Endothelial cell of umbilical vein (primary cell): Measurements from ENCODE around the gene STXBP2. TPM values are rescaled to one million over a fixed set of nuclear protein-coding genes. Genes with fewer than 3 reads are reported as not detected.

Source experiments
- BruUV-seq: library from RNA; stranded (reverse); fragments of 400-500 nt; replicated peaks from 2 replicates; lab custom pipeline; 2021; lab: Mats Ljungman, UMichigan
- CTCF ChIA-PET: fragments of 300-600, 350-600 bp; sonication (Branson Sonifier 250); formaldehyde crosslinking; loops from one replicate; lab custom pipeline; 2021; ENCODE audit warnings: antibody characterized with exemption, inconsistent platforms; lab: Charles Lee
- POLR2A ChIA-PET: fragments of 300-600, 350-600 bp; sonication (Branson Sonifier 250); formaldehyde crosslinking; loops from one replicate; lab custom pipeline; 2021; ENCODE audit warnings: antibody characterized with exemption, inconsistent platforms; lab: Charles Lee
- DNase-seq: peaks from one replicate; pipeline ENCODE4 v3.0.0-alpha.2; 2011; ENCODE audit warnings: low read depth, low spot score
- FAIRE-seq: peaks from 2 replicates; lab custom pipeline; 2011; peaks lifted over from hg19 to GRCh38; lab: Jason Lieb, UNC
- H2AFZ ChIP-seq: 2 replicates; pipeline ENCODE4 v1.6.0; 2012; ENCODE audit warnings: low read depth, low read length, control low read depth, inconsistent platforms
- H3K27ac ChIP-seq: 2 replicates; pipeline ENCODE4 v1.5.1; 2011; ENCODE audit warnings: low read depth, mild to moderate bottlenecking, control low read depth, low read length, moderate library complexity; ENCODE audit not compliant: insufficient read depth
- H3K27me3 ChIP-seq, 2 experiments: 2 replicates each; pipeline versions ENCODE4 v1.6.0 to v1.6.1; 2011; ENCODE audit warnings: low read length in 2 of 2, mixed read lengths in 1 of 2; ENCODE audit not compliant: control insufficient read depth in 2 of 2, insufficient read depth in 2 of 2
- H3K36me3 ChIP-seq, 2 experiments: 2 replicates in 1 of 2; 3 replicates in 1 of 2; pipeline ENCODE4 v1.5.1; 2011; ENCODE audit warnings: low read length in 2 of 2, mild to moderate bottlenecking in 1 of 2, moderate library complexity in 1 of 2; ENCODE audit not compliant: control insufficient read depth in 2 of 2, insufficient read depth in 2 of 2; ENCODE audit errors: extremely low read depth in 1 of 2
- H3K4me1 ChIP-seq: 3 replicates; pipeline ENCODE4 v1.5.1; 2011; ENCODE audit warnings: mild to moderate bottlenecking, low read length; ENCODE audit not compliant: control insufficient read depth, insufficient read depth; ENCODE audit errors: extremely low read depth
- H3K4me2 ChIP-seq: 2 replicates; pipeline ENCODE4 v1.6.1; 2011; ENCODE audit warnings: low read length, control low read depth, mixed read lengths; ENCODE audit not compliant: insufficient read depth
- H3K4me3 ChIP-seq, 3 experiments: fragments of 200-600 bp in 1 of 3; sonication (generic), shearing (Covaris generic) in 1 of 3; replicated peaks in 1 of 3; 2 replicates each; pipeline ENCODE4 v1.5.1; 2011 to 2016; ENCODE audit warnings: control low read depth in 3 of 3, low read length in 3 of 3, mild to moderate bottlenecking in 2 of 3, inconsistent platforms in 1 of 3, low read depth in 1 of 3, moderate library complexity in 1 of 3; ENCODE audit not compliant: insufficient read depth in 1 of 3
- H3K79me2 ChIP-seq: 2 replicates; pipeline ENCODE4 v1.6.0; 2012; ENCODE audit warnings: low read length, inconsistent platforms; ENCODE audit not compliant: control insufficient read depth, insufficient read depth
- H3K9ac ChIP-seq: replicated peaks from 2 replicates; pipeline ENCODE3; 2011; ENCODE audit warnings: low read length, control low read depth; ENCODE audit not compliant: insufficient read depth; ENCODE audit errors: extremely low read depth
- H3K9me1 ChIP-seq: replicated peaks from 3 replicates; pipeline ENCODE4 v1.6.0; 2011; ENCODE audit warnings: mild to moderate bottlenecking, low read length; ENCODE audit not compliant: control insufficient read depth, insufficient read depth; ENCODE audit errors: extremely low read depth
- H3K9me3 ChIP-seq: replicated peaks from 2 replicates; pipeline ENCODE4 v1.5.1; 2012; ENCODE audit warnings: low read length, inconsistent platforms; ENCODE audit not compliant: control insufficient read depth, insufficient read depth
- H4K20me1 ChIP-seq: replicated peaks from 2 replicates; pipeline ENCODE3; 2011; ENCODE audit warnings: mild to moderate bottlenecking, low read length; ENCODE audit not compliant: control insufficient read depth, insufficient read depth; ENCODE audit errors: extremely low read depth
- EZH2 ChIP-seq: IDR thresholded peaks from 2 replicates; pipeline ENCODE4 v1.6.1; 2012; ENCODE audit warnings: borderline replicate concordance, low read depth, mild to moderate bottlenecking, moderate library complexity, low read length, inconsistent platforms; ENCODE audit not compliant: severe bottlenecking
- FOS ChIP-seq: IDR thresholded peaks from 2 replicates; pipeline ENCODE4 v1.6.1; 2011; ENCODE audit warnings: mild to moderate bottlenecking, low read length, moderate library complexity, borderline replicate concordance; ENCODE audit not compliant: insufficient read depth
- GATA2 ChIP-seq: IDR thresholded peaks from 2 replicates; pipeline ENCODE4 v1.7.0; 2011; ENCODE audit warnings: low read depth, mild to moderate bottlenecking, moderate library complexity, mixed read lengths, low read length; ENCODE audit not compliant: insufficient read length, insufficient read depth
- JUN ChIP-seq: IDR thresholded peaks from 2 replicates; pipeline ENCODE4 v1.6.1; 2011; ENCODE audit warnings: borderline replicate concordance, low read depth; ENCODE audit not compliant: insufficient read length, insufficient read depth
- MYC ChIP-seq: IDR thresholded peaks from one replicate; pipeline ENCODE4 v1.6.1; 2011; ENCODE audit warnings: mild to moderate bottlenecking, low read depth, low read length
- POLR2A ChIP-seq: IDR thresholded peaks from 2 replicates; pipeline ENCODE4 v1.6.1; 2012; ENCODE audit warnings: low read depth, mild to moderate bottlenecking, control low read depth, low read length
- POLR2AphosphoS5 ChIP-seq: IDR thresholded peaks from 2 replicates; pipeline ENCODE4 v1.6.1; 2012; ENCODE audit warnings: low read depth, mild to moderate bottlenecking, control low read depth, low read length, moderate library complexity; ENCODE audit not compliant: insufficient read depth
- dilution Hi-C: fragments of 300-500 bp; cut with MboI; formaldehyde crosslinking; loops from one replicate; pipeline ENCODE4 v1.15.0; 2019; ENCODE audit warnings: low sequenced_read_pairs; ENCODE audit not compliant: extremely low pct_ligation_motif_present
- intact Hi-C: fragments of 100-400 bp; cut with micrococcal nuclease; formaldehyde crosslinking; loops from one replicate; pipeline ENCODE4 v1.10.0; 2022
- polyA plus RNA-seq, 4 experiments: library from polyadenylated mRNA; depleted of rRNA in 3 of 4; stranded (reverse) in 3 of 4; unstranded in 1 of 4; fragments of >200 nt; gene quantifications; 2 replicates each; pipeline versions ENCODE4 v1.2.1 to v1.2.3, GENCODE V29; 2011 to 2012; ENCODE audit warnings: missing spikeins in 1 of 4
- total RNA-seq: library from RNA; stranded (reverse); gene quantifications from 2 replicates; pipeline ENCODE4 v1.2.3, GENCODE V29; 2021
- TF ChIP-seq, protein P1 (sequence below): IDR thresholded peaks from 2 replicates; pipeline ENCODE4 v1.6.1; 2011; ENCODE audit not compliant: insufficient read depth, insufficient read length
- TF ChIP-seq, protein P2 (sequence below), 2 donors: IDR thresholded peaks; 1 replicate in 1 of 2; 2 replicates in 1 of 2; pipeline ENCODE4 v1.5.1; 2011; ENCODE audit warnings: low read length in 2 of 2, mild to moderate bottlenecking in 2 of 2, moderate library complexity in 2 of 2, control low read depth in 1 of 2, inconsistent platforms in 1 of 2, low read depth in 1 of 2; ENCODE audit not compliant: insufficient read depth in 1 of 2; ENCODE audit errors: extremely low read depth in 1 of 2

STXBP2 gene
- total and polyA plus RNA-seq, 2 donors (not counting 3 experiments of a cell fraction or from before 2014, with no cell fraction given): 70.0 to 105 TPM

DNA sequence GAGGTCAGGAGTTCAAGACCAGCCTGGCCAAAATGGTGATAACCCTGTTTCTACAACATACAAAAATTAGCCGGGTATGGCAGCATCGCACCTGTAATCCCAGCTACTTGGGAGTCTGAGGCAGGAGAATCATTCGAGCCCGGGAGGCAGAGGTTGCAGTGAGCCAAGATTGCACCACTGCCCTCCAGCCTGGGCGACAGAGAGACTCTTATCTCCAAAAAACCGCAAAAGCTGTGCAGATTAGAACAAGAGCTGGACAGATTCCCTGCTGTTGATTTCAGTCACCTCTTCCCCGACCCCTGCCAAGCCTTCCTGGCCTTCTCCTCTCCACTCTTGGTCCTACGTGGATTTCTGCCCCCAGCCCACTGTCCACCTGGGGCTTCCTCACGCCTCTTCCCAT is 33.0 kb upstream of the STXBP2 start:
- BruUV-seq: no TSS peak
- Histone ChIP-seq H3K4me1 (no peaks in the 10 kb centered on the region), H2AFZ (no peak overlapping the region), H3K79me2 (no peaks in the 10 kb centered on the region), H3K9ac (no peak overlapping the region), H3K4me2 (no peak overlapping the region), H3K27me3 (no peaks in the 10 kb centered on the region), H3K9me3 (no peaks in the 10 kb centered on the region), H3K4me3 (no peak overlapping the region), H4K20me1 (no peaks in the 10 kb centered on the region), H3K36me3 (no peaks in the 10 kb centered on the region), H3K9me1 (no peaks in the 10 kb centered on the region), H3K27ac (no peak overlapping the region)
- DNase-seq: no peak
- dilution Hi-C loops: no loop called here
- CTCF ChIA-PET: interaction anchor here (2.2 kb wide), 1 partner anchor 77 kb away, joined by 8 read pairs; the partner anchor contains the start of gene TRAPPC5
- POLR2A ChIA-PET: no interaction called here
- TF ChIP-seq, protein P1, sequence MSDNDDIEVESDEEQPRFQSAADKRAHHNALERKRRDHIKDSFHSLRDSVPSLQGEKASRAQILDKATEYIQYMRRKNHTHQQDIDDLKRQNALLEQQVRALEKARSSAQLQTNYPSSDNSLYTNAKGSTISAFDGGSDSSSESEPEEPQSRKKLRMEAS: no peak
- TF ChIP-seq JUN (no peak), POLR2A (no peak), GATA2 (no peak), EZH2 (no peak), FOS (no peak), POLR2AphosphoS5 (no peak), MYC (no peak)
- TF ChIP-seq, protein P2, sequence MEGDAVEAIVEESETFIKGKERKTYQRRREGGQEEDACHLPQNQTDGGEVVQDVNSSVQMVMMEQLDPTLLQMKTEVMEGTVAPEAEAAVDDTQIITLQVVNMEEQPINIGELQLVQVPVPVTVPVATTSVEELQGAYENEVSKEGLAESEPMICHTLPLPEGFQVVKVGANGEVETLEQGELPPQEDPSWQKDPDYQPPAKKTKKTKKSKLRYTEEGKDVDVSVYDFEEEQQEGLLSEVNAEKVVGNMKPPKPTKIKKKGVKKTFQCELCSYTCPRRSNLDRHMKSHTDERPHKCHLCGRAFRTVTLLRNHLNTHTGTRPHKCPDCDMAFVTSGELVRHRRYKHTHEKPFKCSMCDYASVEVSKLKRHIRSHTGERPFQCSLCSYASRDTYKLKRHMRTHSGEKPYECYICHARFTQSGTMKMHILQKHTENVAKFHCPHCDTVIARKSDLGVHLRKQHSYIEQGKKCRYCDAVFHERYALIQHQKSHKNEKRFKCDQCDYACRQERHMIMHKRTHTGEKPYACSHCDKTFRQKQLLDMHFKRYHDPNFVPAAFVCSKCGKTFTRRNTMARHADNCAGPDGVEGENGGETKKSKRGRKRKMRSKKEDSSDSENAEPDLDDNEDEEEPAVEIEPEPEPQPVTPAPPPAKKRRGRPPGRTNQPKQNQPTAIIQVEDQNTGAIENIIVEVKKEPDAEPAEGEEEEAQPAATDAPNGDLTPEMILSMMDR (IDR thresholded peaks at IDR 0.05; ENCODE audit: extremely low read depth in 1 of 2, insufficient read depth in 1 of 2, low read depth in 1 of 2, low read length in 2 of 2): no peak
- intact Hi-C loops: no loop called here
- FAIRE-seq: no peak
